Stomach smooth muscle (tissue), 2 donors: ENCODE measurements around the gene CEBPE.
"Not testable (repeated sequence)": the region's sequence is repeated elsewhere in the genome, so short reads cannot be mapped to it uniquely, and the experiment has no call there.

Experiments
- H3K27ac ChIP-seq: one replicate; pipeline ENCODE4 v1.7.0; 2013; ENCODE audit warnings: mild to moderate bottlenecking, low read length, inconsistent platforms
- H3K27me3 ChIP-seq, 2 donors: one replicate each; pipeline ENCODE4 v1.7.0; 2013; ENCODE audit warnings: low read length in 2 of 2; ENCODE audit not compliant: insufficient read depth in 2 of 2, control insufficient read depth in 1 of 2
- H3K36me3 ChIP-seq, 2 donors: one replicate each; pipeline ENCODE4 v1.7.0; 2013; ENCODE audit warnings: low read length in 2 of 2; ENCODE audit not compliant: control insufficient read depth in 2 of 2, insufficient read depth in 2 of 2
- H3K4me1 ChIP-seq: one replicate; pipeline ENCODE4 v1.7.0; 2013; ENCODE audit warnings: low read length; ENCODE audit not compliant: control insufficient read depth, insufficient read depth
- H3K4me3 ChIP-seq, 2 donors: one replicate each; pipeline ENCODE4 v1.7.0; 2013; ENCODE audit warnings: low read length in 2 of 2
- H3K9ac ChIP-seq, 2 donors: one replicate each; pipeline ENCODE4 v1.7.0; 2013; ENCODE audit warnings: low read length in 2 of 2, mild to moderate bottlenecking in 1 of 2
- H3K9me3 ChIP-seq, 2 donors: one replicate each; pipeline ENCODE4 v1.7.0; 2013; ENCODE audit warnings: low read length in 2 of 2; ENCODE audit not compliant: control insufficient read depth in 2 of 2
- donor health status: healthy.
- donor health status: Pancreatic carcinoma.

CEBPE gene

GRCh38 chr14:23112359-23113178 is 6.5 kb downstream of the CEBPE start:
- Histone ChIP-seq H3K9ac (no peak overlapping the region), H3K27ac (no peak overlapping the region), H3K27me3 (peaks cover 11 to 12% of the 10 kb centered on the region in 2 donors), H3K4me3 (no peak overlapping the region), H3K9me3 (no peaks in the 10 kb centered on the region), H3K4me1 (no peaks in the 10 kb centered on the region), H3K36me3 (no peaks in the 10 kb centered on the region)

GRCh38 chr14:23110579-23111365 is 8.3 kb downstream of the CEBPE start:
- Histone ChIP-seq H3K9me3 (no peaks in the 10 kb centered on the region), H3K4me1 (no peaks in the 10 kb centered on the region), H3K27me3 (peaks cover 3 to 12% of the 10 kb centered on the region in 2 donors), H3K27ac (no peak overlapping the region), H3K9ac (no peak overlapping the region), H3K36me3 (no peaks in the 10 kb centered on the region), H3K4me3 (no peak overlapping the region)

- peaks cover 3 to 6% of the 10 kb centered on the region in 2 donors for H3K27me3 ChIP-seq
- H3K9ac ChIP-seq, result no peak overlapping the region
- no peak overlapping the region for H3K4me3 ChIP-seq
- H3K9me3 ChIP-seq, result no peaks in the 10 kb centered on the region
- peaks cover 6% of the 10 kb centered on the region for H3K4me1 ChIP-seq
- no peaks in the 10 kb centered on the region for H3K36me3 ChIP-seq
- no peak overlapping the region for H3K27ac ChIP-seq
Measured at GRCh38 chr14:23109769-23110168, 9.3 kb downstream of the CEBPE start.

GRCh38 chr14:23108169-23108568 is 10.9 kb downstream of the CEBPE start:
- H3K4me1 ChIP-seq, result peaks cover 12% of the 10 kb centered on the region
- H3K27me3 ChIP-seq, H3K27ac ChIP-seq, H3K9ac ChIP-seq, H3K9me3 ChIP-seq, H3K36me3 ChIP-seq, H3K4me3 ChIP-seq: not testable (repeated sequence)

- not testable (repeated sequence) for H3K4me3 ChIP-seq, H3K27me3 ChIP-seq, H3K27ac ChIP-seq, H3K9me3 ChIP-seq, H3K9ac ChIP-seq, H3K36me3 ChIP-seq
- peaks cover 12% of the 10 kb centered on the region for H3K4me1 ChIP-seq
Measured at GRCh38 chr14:23107620-23108019, 11.4 kb downstream of the CEBPE start.

DNA sequence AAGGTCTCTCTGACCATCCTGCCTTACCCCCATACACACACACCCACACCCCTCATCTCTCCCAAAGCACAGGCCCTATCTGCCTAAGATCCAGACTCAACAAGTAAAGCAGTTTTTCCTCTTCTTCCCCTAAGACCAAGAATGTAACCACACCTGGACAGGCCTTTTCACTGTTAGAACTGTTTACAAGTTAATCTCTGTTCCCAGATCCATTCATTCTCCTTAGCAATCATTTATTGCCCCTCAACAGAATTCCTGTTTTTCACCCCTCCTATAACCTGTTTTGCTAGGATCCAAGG is 12.4 kb downstream of the CEBPE start:
- peaks cover 12% of the 10 kb centered on the region for H3K4me1 ChIP-seq
- H3K27ac ChIP-seq, result no peak overlapping the region
- H3K9ac ChIP-seq, result no peak overlapping the region
- no peaks in the 10 kb centered on the region for H3K9me3 ChIP-seq
- H3K36me3 ChIP-seq, result no peaks in the 10 kb centered on the region
- no peak overlapping the region for H3K4me3 ChIP-seq
- no peaks in the 10 kb centered on the region for H3K27me3 ChIP-seq

- Histone ChIP-seq H3K4me1 (peaks cover 12% of the 10 kb centered on the region), H3K4me3 (no peak overlapping the region), H3K27ac (no peak overlapping the region), H3K9ac (no peak overlapping the region), H3K36me3 (no peaks in the 10 kb centered on the region), H3K9me3 (no peaks in the 10 kb centered on the region), H3K27me3 (no peaks in the 10 kb centered on the region)
Measured at GRCh38 chr14:23105348-23105824, 13.7 kb downstream of the CEBPE start.

- H3K4me1 ChIP-seq, result peaks cover 12% of the 10 kb centered on the region
- peak within 1 kb of the TSS in 1 of 2 donors; percentile 44 for H3K4me3 ChIP-seq
- no peaks in the 10 kb centered on the region for H3K9me3 ChIP-seq
- H3K36me3 ChIP-seq, result no peaks in the 10 kb centered on the region
- no peak within 1 kb of the TSS for H3K27ac ChIP-seq
- H3K9ac ChIP-seq, result peak within 1 kb of the TSS; percentile 21 to 23
- H3K27me3 ChIP-seq, result no peaks in the 10 kb centered on the region
Measured at GRCh38 chr14:23104591-23105347, 14.3 kb downstream of the CEBPE start, which contains the start of gene CIROP. TSS of gene CIROP (minus strand) at chr14:23104989. CDS start at chr14:23104920, 69 bp downstream.

DNA sequence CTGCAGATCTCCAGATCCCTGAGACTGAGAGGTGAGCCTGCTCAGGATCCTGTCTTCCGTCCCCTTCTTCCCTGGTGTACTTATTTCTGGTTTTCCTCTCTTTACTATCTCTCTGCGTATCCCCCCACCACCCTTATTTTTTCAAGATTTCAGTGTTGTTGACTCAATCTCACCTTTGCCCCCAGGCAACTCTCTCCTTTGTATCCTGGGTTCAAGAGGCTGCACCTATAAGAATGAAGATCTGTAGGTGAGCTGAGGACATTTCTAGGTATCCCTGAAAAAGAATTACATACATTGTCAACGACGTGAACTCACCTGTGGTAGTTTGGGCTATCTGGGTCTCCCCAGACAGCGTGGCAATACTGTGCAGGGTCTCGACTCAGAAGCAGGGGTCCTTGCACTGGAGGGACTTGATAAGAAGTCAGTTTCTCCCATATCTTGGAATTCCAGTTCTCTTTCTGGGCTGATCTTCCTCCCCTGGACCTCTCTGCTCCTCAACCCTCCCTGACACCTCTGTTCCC is 14.9 kb downstream of the CEBPE start:
- peaks cover 0 to 1% of the 10 kb centered on the region in 2 donors for H3K36me3 ChIP-seq
- H3K4me1 ChIP-seq, result peaks cover 12% of the 10 kb centered on the region
- H3K27me3 ChIP-seq, result no peaks in the 10 kb centered on the region
- peak overlapping the region in 1 of 2 donors; percentile 44 for H3K4me3 ChIP-seq
- H3K9me3 ChIP-seq, result no peaks in the 10 kb centered on the region
- peak overlapping the region in 1 of 2 donors; percentile 23 for H3K9ac ChIP-seq
- H3K27ac ChIP-seq, result no peak overlapping the region

GRCh38 chr14:23103581-23103980 is 15.5 kb downstream of the CEBPE start:
- Histone ChIP-seq H3K4me1 (peaks cover 12% of the 10 kb centered on the region), H3K9ac (no peak overlapping the region)

More at GRCh38 chr14:23103581-23103980, 15.5 kb downstream of the CEBPE start:
- Histone ChIP-seq H3K9me3 (no peaks in the 10 kb centered on the region), H3K36me3 (peaks cover 4 to 5% of the 10 kb centered on the region in 2 donors), H3K27ac (no peak overlapping the region), H3K27me3 (no peaks in the 10 kb centered on the region), H3K4me3 (no peak overlapping the region)
